ENCODE results near the gene WAPL. TPM values are rescaled to one million over a fixed set of nuclear protein-coding genes. Genes with fewer than 3 reads are reported as not detected.

Gene WAPL
- total RNA-seq, 1 donor from 2014 or later: 79.4 TPM

GRCh38 chr10:86413046-86413728 lies 108.4 kb downstream of the WAPL start:
- H3K9ac ChIP-seq: no peak overlapping the region
- no peak overlapping the region for H3K27ac ChIP-seq
- peaks cover 2% of the 10 kb centered on the region for H3K9me3 Mint-ChIP-seq
- no peaks in the 10 kb centered on the region for H4K20me1 ChIP-seq (ENCODE audit: low read depth)
- H3K4me1 ChIP-seq: no peaks in the 10 kb centered on the region
- H3K4me2 ChIP-seq: no peak overlapping the region
- H3K9me3 ChIP-seq (ENCODE audit: low read depth): no peaks in the 10 kb centered on the region
- H3K36me3 Mint-ChIP-seq: no peaks in the 10 kb centered on the region
- no peak overlapping the region for H3K27ac Mint-ChIP-seq
- H3K4me1 Mint-ChIP-seq: no peaks in the 10 kb centered on the region
- H3F3A ChIP-seq (ENCODE audit: low read depth): no peaks in the 10 kb centered on the region
- DNase-seq (ENCODE audit: low spot score): no peak
- no peaks in the 10 kb centered on the region for H3K79me2 ChIP-seq (ENCODE audit: low read depth)
- H3K36me3 ChIP-seq: no peaks in the 10 kb centered on the region
- H2AFZ ChIP-seq (replicated peaks): no peak overlapping the region
- no peak overlapping the region for H3K4me3 ChIP-seq
- H3K27me3 Mint-ChIP-seq (ENCODE audit: insufficient read depth, low read depth): peaks cover 7% of the 10 kb centered on the region
- no peaks in the 10 kb centered on the region for H3K27me3 ChIP-seq
- TF ChIP-seq EZH2phosphoT487 (IDR thresholded peaks at IDR 0.05): no peak
- TF ChIP-seq EZH2 (IDR thresholded peaks at IDR 0.05): no peak
- TF ChIP-seq, protein P1, sequence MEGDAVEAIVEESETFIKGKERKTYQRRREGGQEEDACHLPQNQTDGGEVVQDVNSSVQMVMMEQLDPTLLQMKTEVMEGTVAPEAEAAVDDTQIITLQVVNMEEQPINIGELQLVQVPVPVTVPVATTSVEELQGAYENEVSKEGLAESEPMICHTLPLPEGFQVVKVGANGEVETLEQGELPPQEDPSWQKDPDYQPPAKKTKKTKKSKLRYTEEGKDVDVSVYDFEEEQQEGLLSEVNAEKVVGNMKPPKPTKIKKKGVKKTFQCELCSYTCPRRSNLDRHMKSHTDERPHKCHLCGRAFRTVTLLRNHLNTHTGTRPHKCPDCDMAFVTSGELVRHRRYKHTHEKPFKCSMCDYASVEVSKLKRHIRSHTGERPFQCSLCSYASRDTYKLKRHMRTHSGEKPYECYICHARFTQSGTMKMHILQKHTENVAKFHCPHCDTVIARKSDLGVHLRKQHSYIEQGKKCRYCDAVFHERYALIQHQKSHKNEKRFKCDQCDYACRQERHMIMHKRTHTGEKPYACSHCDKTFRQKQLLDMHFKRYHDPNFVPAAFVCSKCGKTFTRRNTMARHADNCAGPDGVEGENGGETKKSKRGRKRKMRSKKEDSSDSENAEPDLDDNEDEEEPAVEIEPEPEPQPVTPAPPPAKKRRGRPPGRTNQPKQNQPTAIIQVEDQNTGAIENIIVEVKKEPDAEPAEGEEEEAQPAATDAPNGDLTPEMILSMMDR (IDR thresholded peaks at IDR 0.05): no peak
- H3K4me3 Mint-ChIP-seq: no peak overlapping the region

DNA sequence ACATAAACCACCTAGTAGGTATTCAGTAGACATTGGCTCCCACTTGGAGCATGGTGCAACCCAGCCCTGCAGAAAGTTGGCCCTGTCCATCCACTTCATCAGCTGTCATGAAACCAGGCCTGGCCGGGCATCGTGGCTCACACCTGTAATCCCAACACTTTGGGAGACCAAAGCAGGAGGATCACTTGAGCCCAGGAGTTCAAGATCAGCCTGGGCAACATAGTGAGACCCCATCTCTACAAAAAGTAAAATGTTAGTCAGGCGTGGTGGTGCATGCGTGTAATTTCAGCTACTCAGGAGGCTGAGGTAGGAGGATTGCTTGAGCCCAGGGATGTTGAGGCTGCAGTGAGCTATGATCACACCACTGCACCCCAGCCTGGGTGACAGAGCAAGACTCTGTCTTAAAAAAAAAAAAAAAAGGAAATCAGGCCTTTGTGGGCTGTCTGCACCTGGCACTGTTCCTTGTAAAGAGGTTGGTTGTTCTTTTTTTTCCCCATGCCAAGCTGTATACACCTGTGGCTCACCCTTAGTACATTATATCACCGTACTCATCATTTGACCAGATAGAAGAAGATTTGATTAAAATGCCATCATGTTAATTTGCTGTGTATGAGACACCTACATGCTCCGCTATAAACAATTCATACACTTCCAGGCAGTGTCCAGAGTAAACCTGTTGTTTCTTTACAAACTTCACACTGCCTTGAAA lies 109.6 kb downstream of the WAPL start:
- Mint-ChIP-seq H3K4me1 (no peaks in the 10 kb centered on the region), H3K27ac (no peak overlapping the region), H3K9me3 (peaks cover 2% of the 10 kb centered on the region), H3K36me3 (no peaks in the 10 kb centered on the region), H3K4me3 (no peak overlapping the region), H3K27me3 (ENCODE audit: insufficient read depth, low read depth) (peaks cover 7% of the 10 kb centered on the region)
- no peak overlapping the region for H3K27ac ChIP-seq
- H4K20me1 ChIP-seq (ENCODE audit: low read depth): no peaks in the 10 kb centered on the region
- DNase-seq (ENCODE audit: low spot score): no peak
- no peak overlapping the region for H3K4me3 ChIP-seq
- no peak overlapping the region for H3K9ac ChIP-seq
- H2AFZ ChIP-seq (replicated peaks): no peak overlapping the region
- no peak for TF ChIP-seq EZH2phosphoT487 (IDR thresholded peaks at IDR 0.05)
- H3K36me3 ChIP-seq: no peaks in the 10 kb centered on the region
- no peaks in the 10 kb centered on the region for H3F3A ChIP-seq (ENCODE audit: low read depth)
- no peaks in the 10 kb centered on the region for H3K4me1 ChIP-seq
- H3K9me3 ChIP-seq (ENCODE audit: low read depth): no peaks in the 10 kb centered on the region
- H3K79me2 ChIP-seq (ENCODE audit: low read depth): no peaks in the 10 kb centered on the region
- H3K4me2 ChIP-seq: no peak overlapping the region
- no peaks in the 10 kb centered on the region for H3K27me3 ChIP-seq

DNA sequence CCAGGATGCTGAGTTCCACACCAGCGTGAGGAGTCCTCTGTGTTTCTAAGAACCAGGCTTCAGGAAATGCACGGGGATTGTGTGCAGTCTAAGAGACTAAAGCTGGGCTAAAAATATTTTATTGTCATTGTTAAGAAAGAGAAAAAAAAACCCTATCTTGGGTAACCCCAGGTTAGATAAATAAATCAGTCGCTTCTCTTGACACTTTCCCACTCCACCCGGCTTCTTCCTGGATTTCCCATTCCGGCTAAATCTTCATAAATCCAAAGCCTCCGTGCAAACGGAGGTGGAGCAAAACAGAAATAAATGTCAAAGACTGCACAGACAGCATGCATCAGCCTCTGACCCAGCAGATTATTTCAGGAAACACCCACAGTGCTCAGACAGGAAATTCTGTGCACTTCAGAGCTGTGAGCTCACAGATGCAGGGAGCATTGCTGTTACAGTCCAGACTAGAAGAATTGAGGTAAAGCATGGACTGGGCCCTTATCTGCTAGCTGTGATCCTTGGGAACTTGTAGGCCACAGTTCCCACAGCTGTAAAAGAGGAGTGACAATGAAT lies 110.2 kb downstream of the WAPL start:
- Histone ChIP-seq H3K9me3 (ENCODE audit: low read depth) (no peaks in the 10 kb centered on the region), H2AFZ (replicated peaks) (no peak overlapping the region), H3K4me3 (no peak overlapping the region), H4K20me1 (ENCODE audit: low read depth) (no peaks in the 10 kb centered on the region), H3F3A (ENCODE audit: low read depth) (no peaks in the 10 kb centered on the region), H3K27me3 (no peaks in the 10 kb centered on the region), H3K79me2 (ENCODE audit: low read depth) (no peaks in the 10 kb centered on the region), H3K9ac (no peak overlapping the region), H3K36me3 (no peaks in the 10 kb centered on the region), H3K27ac (no peak overlapping the region), H3K4me2 (no peak overlapping the region), H3K4me1 (no peaks in the 10 kb centered on the region)
- Mint-ChIP-seq H3K9me3 (peaks cover 2% of the 10 kb centered on the region), H3K36me3 (no peaks in the 10 kb centered on the region), H3K27ac (no peak overlapping the region), H3K4me3 (no peak overlapping the region), H3K27me3 (ENCODE audit: insufficient read depth, low read depth) (peaks cover 4% of the 10 kb centered on the region), H3K4me1 (no peaks in the 10 kb centered on the region)
- TF ChIP-seq, protein P1 (IDR thresholded peaks at IDR 0.05): no peak
- TF ChIP-seq EZH2phosphoT487 (IDR thresholded peaks at IDR 0.05) (no peak), EZH2 (IDR thresholded peaks at IDR 0.05) (no peak)
- DNase-seq (ENCODE audit: low spot score): no peak
